KMS-11 (cell line): ENCODE results near the gene B3GALT4.

ENCODE experiments used
- H2AFZ ChIP-seq: fragments of 200-600 bp; sonication (generic); 2 replicates; pipeline ENCODE4 v1.6.1; 2016; ENCODE audit warnings: antibody characterized with exemption, mixed run types, low read depth
- H3K27ac ChIP-seq: fragments of 200-600 bp; sonication (generic); 2 replicates; pipeline ENCODE4 v1.6.1; 2016; ENCODE audit warnings: mild to moderate bottlenecking, mixed run types
- H3K27me3 ChIP-seq: fragments of 200-600 bp; sonication (generic); 2 replicates; pipeline ENCODE4 v1.6.1; 2017; ENCODE audit warnings: mild to moderate bottlenecking, low read depth, mixed run types, moderate library complexity; ENCODE audit not compliant: insufficient read depth
- H3K36me3 ChIP-seq: fragments of 200-600 bp; sonication (generic); 2 replicates; pipeline ENCODE4 v1.6.1; 2017; ENCODE audit warnings: mild to moderate bottlenecking, mixed run types; ENCODE audit not compliant: insufficient read depth
- H3K4me1 ChIP-seq: fragments of 200-600 bp; sonication (generic); 2 replicates; pipeline ENCODE4 v1.6.1; 2016; ENCODE audit warnings: mild to moderate bottlenecking, low read depth, mixed run types; ENCODE audit not compliant: poor library complexity, severe bottlenecking
- H3K4me2 ChIP-seq: fragments of 200-600 bp; sonication (generic); 2 replicates; pipeline ENCODE4 v1.7.0; 2016; ENCODE audit warnings: mild to moderate bottlenecking, mixed run types
- H3K4me3 ChIP-seq: fragments of 200-600 bp; sonication (generic); IDR thresholded peaks from 2 replicates; pipeline ENCODE4 v1.6.1; 2017; ENCODE audit warnings: low read depth, low read length, mixed read lengths; ENCODE audit not compliant: insufficient read depth
- H3K79me2 ChIP-seq: fragments of 200-600 bp; sonication (generic); 2 replicates; pipeline ENCODE4 v1.6.1; 2016; ENCODE audit warnings: low read depth, mixed run types; ENCODE audit not compliant: insufficient read depth
- H3K9ac ChIP-seq: fragments of 200-600 bp; sonication (generic); 2 replicates; pipeline ENCODE4 v1.6.1; 2016; ENCODE audit warnings: mild to moderate bottlenecking, mixed run types
- H4K20me1 ChIP-seq: fragments of 200-600 bp; sonication (generic); 2 replicates; pipeline ENCODE4 v1.6.1; 2016; ENCODE audit warnings: mild to moderate bottlenecking, mixed run types; ENCODE audit not compliant: insufficient read depth
- TF ChIP-seq, protein P1 (sequence below): fragments of 200-600 bp; sonication (generic); conservative IDR thresholded peaks from 2 replicates; pipeline ENCODE4 v1.6.1; 2017; ENCODE audit warnings: low read depth, mild to moderate bottlenecking, antibody characterized with exemption, low read length, moderate library complexity, mixed read lengths

The B3GALT4 gene

DNA sequence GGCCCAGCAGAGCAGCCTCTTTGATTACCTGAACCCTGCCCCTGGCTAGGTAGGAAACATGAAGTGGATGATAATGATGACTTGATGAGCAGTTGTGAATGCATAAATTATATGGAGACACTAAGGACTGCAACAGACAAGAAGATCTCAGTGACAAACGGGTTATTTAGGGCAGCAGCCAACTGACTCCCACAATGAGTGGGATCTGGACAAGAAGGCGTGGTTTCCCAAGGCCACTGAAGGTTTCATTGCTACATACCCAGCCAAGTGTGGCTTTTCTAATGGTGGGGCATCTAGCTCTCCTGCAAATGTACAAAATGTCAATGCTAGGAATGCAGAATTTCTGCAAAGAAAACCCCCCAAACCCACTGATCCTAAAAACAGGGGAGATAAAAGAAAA, 39.2 kb upstream of the B3GALT4 start:
- H4K20me1 ChIP-seq: no peaks in the 10 kb centered on the region
- no peak overlapping the region for H3K4me3 ChIP-seq
- H3K4me2 ChIP-seq: no peak overlapping the region
- H3K27me3 ChIP-seq: no peaks in the 10 kb centered on the region; the same call in 1 of the 2 replicates
- H3K79me2 ChIP-seq: no peaks in the 10 kb centered on the region
- TF ChIP-seq, protein P1, sequence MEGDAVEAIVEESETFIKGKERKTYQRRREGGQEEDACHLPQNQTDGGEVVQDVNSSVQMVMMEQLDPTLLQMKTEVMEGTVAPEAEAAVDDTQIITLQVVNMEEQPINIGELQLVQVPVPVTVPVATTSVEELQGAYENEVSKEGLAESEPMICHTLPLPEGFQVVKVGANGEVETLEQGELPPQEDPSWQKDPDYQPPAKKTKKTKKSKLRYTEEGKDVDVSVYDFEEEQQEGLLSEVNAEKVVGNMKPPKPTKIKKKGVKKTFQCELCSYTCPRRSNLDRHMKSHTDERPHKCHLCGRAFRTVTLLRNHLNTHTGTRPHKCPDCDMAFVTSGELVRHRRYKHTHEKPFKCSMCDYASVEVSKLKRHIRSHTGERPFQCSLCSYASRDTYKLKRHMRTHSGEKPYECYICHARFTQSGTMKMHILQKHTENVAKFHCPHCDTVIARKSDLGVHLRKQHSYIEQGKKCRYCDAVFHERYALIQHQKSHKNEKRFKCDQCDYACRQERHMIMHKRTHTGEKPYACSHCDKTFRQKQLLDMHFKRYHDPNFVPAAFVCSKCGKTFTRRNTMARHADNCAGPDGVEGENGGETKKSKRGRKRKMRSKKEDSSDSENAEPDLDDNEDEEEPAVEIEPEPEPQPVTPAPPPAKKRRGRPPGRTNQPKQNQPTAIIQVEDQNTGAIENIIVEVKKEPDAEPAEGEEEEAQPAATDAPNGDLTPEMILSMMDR: no peak
- no peaks in the 10 kb centered on the region for H3K4me1 ChIP-seq
- no peak overlapping the region for H2AFZ ChIP-seq
- no peak overlapping the region for H3K27ac ChIP-seq
- no peak overlapping the region for H3K9ac ChIP-seq
- no peaks in the 10 kb centered on the region for H3K36me3 ChIP-seq

DNA sequence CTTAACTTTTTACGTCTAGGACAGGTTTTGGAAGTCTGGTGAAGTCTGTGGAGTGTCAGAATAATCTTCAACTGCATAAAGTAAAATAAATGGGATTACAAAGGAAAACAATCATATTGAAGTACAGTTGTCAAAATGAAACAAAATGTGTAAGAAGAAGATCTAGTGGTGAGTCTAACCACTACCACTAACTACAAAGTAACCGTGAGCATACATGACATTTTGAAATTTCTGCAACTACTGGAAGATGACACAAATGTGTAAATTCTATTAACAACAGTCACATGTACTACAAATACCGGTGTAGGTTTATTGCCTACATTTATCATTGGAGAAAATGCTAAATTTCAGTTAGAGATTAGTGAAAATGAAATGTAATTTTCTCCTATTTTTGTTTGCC, 35.0 kb upstream of the B3GALT4 start:
- no peak overlapping the region for H3K4me3 ChIP-seq

DNA sequence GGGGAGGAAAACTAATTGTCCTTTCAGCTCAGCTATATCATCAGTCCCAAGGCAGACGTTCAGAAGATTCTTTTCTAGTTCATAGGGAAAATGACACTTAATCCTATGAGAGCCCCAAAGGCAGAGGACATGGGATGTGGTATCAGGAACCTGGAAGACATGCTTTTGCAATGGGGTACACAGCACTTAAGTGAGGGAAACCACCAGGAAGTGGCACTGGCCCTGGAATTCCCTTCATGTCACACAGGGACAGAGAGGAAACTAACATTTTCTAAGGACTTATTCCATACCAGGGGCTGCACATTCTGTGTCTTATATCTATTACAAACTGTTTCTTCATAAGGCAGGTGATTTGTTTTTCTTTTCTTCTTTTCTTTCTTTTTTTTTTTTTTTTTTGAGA, 33.4 kb upstream of the B3GALT4 start:
- TF ChIP-seq, protein P1: no peak
- H3K9ac ChIP-seq: no peak overlapping the region
- H4K20me1 ChIP-seq: no peaks in the 10 kb centered on the region
- no peaks in the 10 kb centered on the region; the same call in 1 of the 2 replicates for H3K27me3 ChIP-seq
- no peak overlapping the region for H3K27ac ChIP-seq
- H3K79me2 ChIP-seq: no peaks in the 10 kb centered on the region
- H3K4me2 ChIP-seq: no peak overlapping the region
- H3K36me3 ChIP-seq: no peaks in the 10 kb centered on the region
- no peak overlapping the region for H3K4me3 ChIP-seq
- H2AFZ ChIP-seq: no peak overlapping the region
- no peaks in the 10 kb centered on the region for H3K4me1 ChIP-seq

More for the DNA sequence above, 35.0 kb upstream of the B3GALT4 start:
- H3K27me3 ChIP-seq: no peaks in the 10 kb centered on the region; the same call in 1 of the 2 replicates
- H3K9ac ChIP-seq: no peak overlapping the region
- H3K27ac ChIP-seq: no peak overlapping the region
- no peaks in the 10 kb centered on the region for H3K79me2 ChIP-seq
- no peaks in the 10 kb centered on the region for H4K20me1 ChIP-seq
- H3K4me2 ChIP-seq: no peak overlapping the region
- no peaks in the 10 kb centered on the region for H3K4me1 ChIP-seq
- TF ChIP-seq, protein P1: no peak
- no peaks in the 10 kb centered on the region for H3K36me3 ChIP-seq
- H2AFZ ChIP-seq: no peak overlapping the region

DNA sequence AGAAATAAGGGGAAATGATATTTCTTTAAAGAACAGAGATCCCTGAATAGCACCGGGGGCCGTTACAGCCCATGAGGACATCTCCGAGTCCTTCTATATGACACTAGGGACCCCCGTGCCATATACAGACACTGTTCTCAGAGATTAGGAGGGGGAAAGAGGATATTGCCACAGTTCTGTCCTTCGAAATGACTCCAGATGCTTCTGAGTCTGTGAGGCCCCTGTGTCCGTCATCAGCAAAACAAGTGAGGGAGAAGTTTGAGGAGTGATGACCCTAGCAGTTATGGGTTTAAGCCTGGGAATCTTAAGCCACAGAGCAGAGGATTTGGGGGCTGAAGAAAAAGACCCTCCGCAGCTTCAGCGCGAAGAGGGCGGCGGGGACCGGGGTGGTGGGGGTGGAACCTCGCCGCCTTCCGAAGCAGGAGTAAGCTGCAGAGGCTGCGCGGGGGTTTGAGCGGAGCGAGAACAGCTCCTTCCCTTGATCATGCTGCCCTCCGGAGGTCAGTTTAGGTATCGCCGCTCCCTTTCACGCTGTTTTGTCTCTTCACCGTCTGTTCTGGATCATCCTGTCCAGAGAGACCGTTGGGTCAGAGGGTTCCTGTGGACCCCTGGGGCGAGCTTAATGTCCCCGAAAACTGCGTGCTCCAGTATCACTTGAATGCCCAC, 28.8 kb upstream of the B3GALT4 start:
- H3K4me1 ChIP-seq: peaks cover 9% of the 10 kb centered on the region
- no peaks in the 10 kb centered on the region for H3K79me2 ChIP-seq
- H3K27me3 ChIP-seq: no peaks in the 10 kb centered on the region
- H3K36me3 ChIP-seq: no peaks in the 10 kb centered on the region
- peak overlapping the region; percentile 83 for H3K9ac ChIP-seq
- peak overlapping the region; percentile 100 for H3K4me2 ChIP-seq
- no peak overlapping the region for H3K4me3 ChIP-seq
- H2AFZ ChIP-seq: peak overlapping the region; percentile 97
- peak overlapping the region; percentile 88 for H3K27ac ChIP-seq
- TF ChIP-seq, protein P1: peak; percentile 74
- H4K20me1 ChIP-seq: no peaks in the 10 kb centered on the region
